Brain microvascular endothelial cell (primary cell): ENCODE results near the gene GP5.

Experiments
- DNase-seq: peaks from one replicate; pipeline ENCODE4 v3.0.0-alpha.2; 2020
- H3K27ac ChIP-seq: fragments of 250-450 bp; sonication (Bioruptor Pico); 2 replicates; pipeline ENCODE4 v1.5.1; 2020; ENCODE audit warnings: mild to moderate bottlenecking, moderate library complexity
- H3K27me3 ChIP-seq: fragments of 250-450 bp; sonication (Bioruptor Pico); replicated peaks from 2 replicates; pipeline ENCODE4 v1.5.1; 2020; ENCODE audit warnings: mild to moderate bottlenecking
- H3K36me3 ChIP-seq: fragments of 250-450 bp; sonication (Bioruptor Pico); replicated peaks from 2 replicates; pipeline ENCODE4 v1.5.1; 2020; ENCODE audit warnings: mild to moderate bottlenecking
- H3K4me3 ChIP-seq: 2 replicates; pipeline ENCODE4 v1.5.1; 2011; ENCODE audit warnings: low read depth, mild to moderate bottlenecking, control low read depth, low read length, moderate library complexity
- CTCF ChIP-seq: IDR thresholded peaks from 2 replicates; pipeline ENCODE4 v1.5.1; 2011; ENCODE audit warnings: low read depth, mild to moderate bottlenecking, moderate library complexity, low read length, control low read depth, inconsistent platforms; ENCODE audit errors: missing control alignments
- in situ Hi-C: cut with HindIII; loops from 2 replicates; pipeline ENCODE4 v1.10.0; 2017; ENCODE audit warnings: low sequenced_read_pairs, low pct_ligation_motif_present

The GP5 gene

GRCh38 chr3:194404365-194405140 is 5.5 kb upstream of the GP5 start:
- Histone ChIP-seq H3K36me3 (peaks cover 37% of the 10 kb centered on the region), H3K27me3 (no peaks in the 10 kb centered on the region), H3K27ac (no peak overlapping the region), H3K4me3 (no peak overlapping the region)
- in situ Hi-C loops: no loop called here
- DNase-seq: peak; percentile 53
- peak; percentile 57 for TF ChIP-seq CTCF

GRCh38 chr3:194401868-194402329 is 2.8 kb upstream of the GP5 start:
- H3K27ac ChIP-seq: no peak overlapping the region
- TF ChIP-seq CTCF: no peak
- peaks cover 5% of the 10 kb centered on the region for H3K27me3 ChIP-seq
- no peak overlapping the region for H3K4me3 ChIP-seq
- H3K36me3 ChIP-seq: peaks cover 27% of the 10 kb centered on the region
- in situ Hi-C loops: no loop called here
- no peak for DNase-seq

- Histone ChIP-seq H3K36me3 (peaks cover 24% of the 10 kb centered on the region), H3K27ac (no peak overlapping the region), H3K27me3 (peaks cover 11% of the 10 kb centered on the region), H3K4me3 (no peak overlapping the region)
- in situ Hi-C loops: no loop called here
- no peak for TF ChIP-seq CTCF
- DNase-seq: no peak
These were observed 2.3 kb upstream of the GP5 start for GRCh38 chr3:194401346-194401745.

- H3K36me3 ChIP-seq: peaks cover 12% of the 10 kb centered on the region
- no peak overlapping the region for H3K27ac ChIP-seq
- no peak for TF ChIP-seq CTCF
- H3K4me3 ChIP-seq: no peak overlapping the region
- no peak for DNase-seq
- in situ Hi-C loops: no loop called here
- H3K27me3 ChIP-seq: peaks cover 11% of the 10 kb centered on the region
These were observed 877 bp upstream of the GP5 start for GRCh38 chr3:194399874-194400411.

GRCh38 chr3:194397757-194398312 is 1.2 kb downstream of the GP5 start:
- Histone ChIP-seq H3K27ac (no peak overlapping the region), H3K4me3 (peak overlapping the region; percentile 42), H3K27me3 (peaks cover 11% of the 10 kb centered on the region), H3K36me3 (peaks cover under 1% of the 10 kb centered on the region)
- DNase-seq: no peak
- in situ Hi-C loops: no loop called here
- TF ChIP-seq CTCF: no peak
